ENCODE data around the gene NCOA3. TPM values are rescaled to one million over a fixed set of nuclear protein-coding genes. Genes with fewer than 3 reads are reported as not detected.
A peak's percentile ranks its signal among the peaks of the same experiment; 100 is the strongest.
"Not testable (repeated sequence)": the region's sequence is repeated elsewhere in the genome, so short reads cannot be mapped to it uniquely, and the experiment has no call there.

Gene NCOA3
- polyA plus RNA-seq, 3 donors, result 13.5 to 21.8 (median 21.3) TPM

DNA sequence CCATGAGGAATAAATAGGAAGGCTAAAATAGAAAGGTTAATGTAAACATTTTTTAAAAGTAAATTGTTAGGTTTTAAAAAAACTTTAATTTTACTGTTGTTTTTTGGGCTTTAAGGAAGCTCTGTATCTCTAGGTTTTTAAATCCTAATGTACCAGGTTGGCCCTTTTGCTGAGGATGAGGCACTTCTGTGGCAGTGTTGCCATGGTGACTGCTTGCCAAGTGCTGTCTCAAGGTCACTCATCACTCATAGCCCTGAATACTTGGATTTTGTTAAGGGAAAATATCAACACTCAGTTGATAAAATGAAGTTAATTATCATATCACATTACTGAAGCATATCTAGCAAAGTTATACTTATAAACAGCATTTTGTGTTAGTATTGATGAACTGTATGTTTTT is 50.2 kb downstream of the NCOA3 start:
- DNase-seq, result no peak
- Histone ChIP-seq H3K27me3 (ENCODE audit: control insufficient read depth in 2 of 2, insufficient read depth in 2 of 2, low read length in 2 of 2) (no peaks in the 10 kb centered on the region), H3K79me2 (ENCODE audit: insufficient read depth, low read length) (peaks cover 73% of the 10 kb centered on the region), H3K9me3 (replicated peaks in 1 of 2; ENCODE audit: control insufficient read depth in 1 of 2, insufficient read depth in 1 of 2, low read length in 2 of 2) (no peaks in the 10 kb centered on the region), H4K20me1 (ENCODE audit: insufficient read depth, low read length) (peaks cover 83% of the 10 kb centered on the region), H3K27ac (ENCODE audit: low read depth in 1 of 2, low read length in 2 of 2) (no peak overlapping the region), H3K36me3 (replicated peaks in 1 of 2; ENCODE audit: control insufficient read depth in 1 of 2, insufficient read depth in 2 of 2, low read length in 2 of 2) (peaks cover 2 to 3% of the 10 kb centered on the region in 2 donors), H3K4me1 (ENCODE audit: control insufficient read depth in 1 of 2, insufficient read depth in 2 of 2, low read length in 2 of 2) (no peaks in the 10 kb centered on the region), H3K4me2 (replicated peaks; ENCODE audit: extremely low read depth, low read length, poor library complexity, severe bottlenecking) (no peak overlapping the region), H3K9ac (ENCODE audit: insufficient read depth, low read length, poor library complexity, severe bottlenecking) (no peak overlapping the region), H3K4me3 (replicated peaks in 1 of 3; ENCODE audit: low read depth in 2 of 3, low read length in 3 of 3) (no peak overlapping the region), H2AFZ (ENCODE audit: insufficient read depth, low read depth, low read length, poor library complexity, severe bottlenecking) (no peak overlapping the region)
- TF ChIP-seq, protein P1, sequence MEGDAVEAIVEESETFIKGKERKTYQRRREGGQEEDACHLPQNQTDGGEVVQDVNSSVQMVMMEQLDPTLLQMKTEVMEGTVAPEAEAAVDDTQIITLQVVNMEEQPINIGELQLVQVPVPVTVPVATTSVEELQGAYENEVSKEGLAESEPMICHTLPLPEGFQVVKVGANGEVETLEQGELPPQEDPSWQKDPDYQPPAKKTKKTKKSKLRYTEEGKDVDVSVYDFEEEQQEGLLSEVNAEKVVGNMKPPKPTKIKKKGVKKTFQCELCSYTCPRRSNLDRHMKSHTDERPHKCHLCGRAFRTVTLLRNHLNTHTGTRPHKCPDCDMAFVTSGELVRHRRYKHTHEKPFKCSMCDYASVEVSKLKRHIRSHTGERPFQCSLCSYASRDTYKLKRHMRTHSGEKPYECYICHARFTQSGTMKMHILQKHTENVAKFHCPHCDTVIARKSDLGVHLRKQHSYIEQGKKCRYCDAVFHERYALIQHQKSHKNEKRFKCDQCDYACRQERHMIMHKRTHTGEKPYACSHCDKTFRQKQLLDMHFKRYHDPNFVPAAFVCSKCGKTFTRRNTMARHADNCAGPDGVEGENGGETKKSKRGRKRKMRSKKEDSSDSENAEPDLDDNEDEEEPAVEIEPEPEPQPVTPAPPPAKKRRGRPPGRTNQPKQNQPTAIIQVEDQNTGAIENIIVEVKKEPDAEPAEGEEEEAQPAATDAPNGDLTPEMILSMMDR (IDR thresholded peaks at IDR 0.05), result no peak
- Mint-ChIP-seq H3K9me3 (peaks cover 0 to 1% (median 0%) of the 10 kb centered on the region in 7 donors), H3K4me3 (no peak overlapping the region), H3K36me3 (peaks cover 11 to 25% of the 10 kb centered on the region in 2 donors), H3K27ac (no peak overlapping the region), H3K27me3 (ENCODE audit: low read depth in 3 of 3) (peaks cover 0 to 1% (median 0%) of the 10 kb centered on the region in 3 donors), H3K4me1 (no peaks in the 10 kb centered on the region)
- intact Hi-C loops (cut with micrococcal nuclease), result no loop called here

DNA sequence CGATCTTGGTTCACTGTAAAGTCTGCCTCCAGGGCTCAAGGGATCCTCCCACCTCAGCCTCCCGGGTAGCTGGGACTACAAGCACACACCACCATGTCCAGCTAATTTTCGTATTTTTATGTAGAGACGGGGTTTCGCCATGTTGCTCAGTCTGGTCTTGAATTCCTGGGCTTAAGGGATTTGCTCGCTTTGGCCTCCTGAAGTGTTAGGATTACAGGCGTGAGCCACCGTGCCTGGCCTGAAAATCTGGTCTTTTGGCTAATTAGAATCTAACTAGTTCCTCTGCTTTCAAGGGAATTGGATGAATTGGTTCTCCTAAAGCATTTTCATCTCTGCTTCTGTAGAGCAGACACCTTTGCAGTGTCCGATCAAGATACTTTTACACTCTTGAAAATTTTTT is 51.3 kb downstream of the NCOA3 start:
- no peak overlapping the region for H3K9ac ChIP-seq (ENCODE audit: insufficient read depth, low read length, poor library complexity, severe bottlenecking)
- H3K4me3 ChIP-seq (replicated peaks in 1 of 3; ENCODE audit: low read depth in 2 of 3, low read length in 3 of 3), result no peak overlapping the region
- no peak overlapping the region for H3K4me3 Mint-ChIP-seq
- H3K27ac ChIP-seq (ENCODE audit: low read depth in 1 of 2, low read length in 2 of 2), result no peak overlapping the region
- peak overlapping the region in 1 of 7 donors; percentile 20 for H3K27ac Mint-ChIP-seq
- no CpG with 5 or more reads among the region's 9 CpGs for WGBS (ENCODE audit: insufficient coverage)
- peaks cover 0 to 3% of the 10 kb centered on the region in 2 donors for H3K36me3 ChIP-seq (replicated peaks in 1 of 2; ENCODE audit: control insufficient read depth in 1 of 2, insufficient read depth in 2 of 2, low read length in 2 of 2)
- peaks cover 83% of the 10 kb centered on the region for H4K20me1 ChIP-seq (ENCODE audit: insufficient read depth, low read length)
- H2AFZ ChIP-seq (ENCODE audit: insufficient read depth, low read depth, low read length, poor library complexity, severe bottlenecking), result no peak overlapping the region
- TF ChIP-seq, protein P1 (IDR thresholded peaks at IDR 0.05), result no peak
- no peaks in the 10 kb centered on the region for H3K27me3 ChIP-seq (ENCODE audit: control insufficient read depth in 2 of 2, insufficient read depth in 2 of 2, low read length in 2 of 2)
- peaks cover 0 to 1% (median 0%) of the 10 kb centered on the region in 7 donors for H3K9me3 Mint-ChIP-seq
- DNase-seq, result no peak
- intact Hi-C loops (cut with micrococcal nuclease), result no loop called here
- H3K36me3 Mint-ChIP-seq, result peaks cover 11 to 21% of the 10 kb centered on the region in 2 donors
- no peaks in the 10 kb centered on the region for H3K4me1 Mint-ChIP-seq
- no peaks in the 10 kb centered on the region for H3K9me3 ChIP-seq (replicated peaks in 1 of 2; ENCODE audit: control insufficient read depth in 1 of 2, insufficient read depth in 1 of 2, low read length in 2 of 2)
- no peaks in the 10 kb centered on the region for H3K27me3 Mint-ChIP-seq (ENCODE audit: low read depth in 3 of 3)
- no peaks in the 10 kb centered on the region for H3K4me1 ChIP-seq (ENCODE audit: control insufficient read depth in 1 of 2, insufficient read depth in 2 of 2, low read length in 2 of 2)
- peaks cover 78% of the 10 kb centered on the region for H3K79me2 ChIP-seq (ENCODE audit: insufficient read depth, low read length)
- H3K4me2 ChIP-seq (replicated peaks; ENCODE audit: extremely low read depth, low read length, poor library complexity, severe bottlenecking), result no peak overlapping the region

DNA sequence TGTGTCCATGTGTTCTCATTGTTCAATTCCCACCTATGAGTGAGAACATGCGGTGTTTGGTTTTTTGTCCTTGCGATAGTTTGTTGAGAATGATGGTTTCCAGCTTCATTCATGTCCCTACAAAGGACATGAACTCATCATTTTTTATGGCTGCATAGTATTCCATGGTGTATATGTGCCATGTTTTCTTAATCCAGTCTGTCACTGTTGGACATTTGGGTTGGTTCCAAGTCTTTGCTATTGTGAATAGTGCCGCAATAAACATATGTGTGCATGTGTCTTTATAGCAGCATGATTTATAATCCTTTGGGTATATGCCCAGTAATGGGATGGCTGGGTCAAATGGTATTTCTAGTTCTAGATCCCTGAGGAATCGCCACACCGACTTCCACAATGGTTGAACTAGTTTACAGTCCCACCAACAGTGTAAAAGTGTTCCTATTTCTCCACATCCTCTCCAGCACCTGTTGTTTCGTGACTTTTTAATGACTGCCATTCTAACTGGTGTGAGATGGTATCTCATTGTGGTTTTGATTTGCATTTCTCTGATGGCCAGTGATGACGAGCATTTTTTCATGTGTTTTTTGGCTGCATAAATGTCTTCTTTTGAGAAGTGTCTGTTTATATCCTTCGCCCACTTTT is 52.0 kb downstream of the NCOA3 start:
- H3K36me3 Mint-ChIP-seq, result peaks cover 12 to 21% of the 10 kb centered on the region in 2 donors
- H3K9me3 Mint-ChIP-seq; H3K4me3 ChIP-seq (replicated peaks in 1 of 3; ENCODE audit: low read depth in 2 of 3, low read length in 3 of 3); H3K27ac ChIP-seq (ENCODE audit: low read depth in 1 of 2, low read length in 2 of 2); H2AFZ ChIP-seq (ENCODE audit: insufficient read depth, low read depth, low read length, poor library complexity, severe bottlenecking); H3K4me1 Mint-ChIP-seq; H3K27me3 Mint-ChIP-seq (ENCODE audit: low read depth in 3 of 3); H3K9ac ChIP-seq (ENCODE audit: insufficient read depth, low read length, poor library complexity, severe bottlenecking); H3K36me3 ChIP-seq (replicated peaks in 1 of 2; ENCODE audit: control insufficient read depth in 1 of 2, insufficient read depth in 2 of 2, low read length in 2 of 2); intact Hi-C loops (cut with micrococcal nuclease); H3K4me2 ChIP-seq (replicated peaks; ENCODE audit: extremely low read depth, low read length, poor library complexity, severe bottlenecking); H3K4me1 ChIP-seq (ENCODE audit: control insufficient read depth in 1 of 2, insufficient read depth in 2 of 2, low read length in 2 of 2); H3K27me3 ChIP-seq (ENCODE audit: control insufficient read depth in 2 of 2, insufficient read depth in 2 of 2, low read length in 2 of 2); H3K4me3 Mint-ChIP-seq; H3K9me3 ChIP-seq (replicated peaks in 1 of 2; ENCODE audit: control insufficient read depth in 1 of 2, insufficient read depth in 1 of 2, low read length in 2 of 2); H3K27ac Mint-ChIP-seq; DNase-seq: not testable (repeated sequence)
- WGBS (ENCODE audit: insufficient coverage), result no CpG with 5 or more reads among the region's 8 CpGs
- peaks cover 82% of the 10 kb centered on the region for H3K79me2 ChIP-seq (ENCODE audit: insufficient read depth, low read length)
- peaks cover 84% of the 10 kb centered on the region for H4K20me1 ChIP-seq (ENCODE audit: insufficient read depth, low read length)

Measured in CD14-positive monocyte (primary cell).